Keratinocyte (primary cell): ENCODE results near the gene IL21R. TPM values are rescaled to one million over a fixed set of nuclear protein-coding genes. Genes with fewer than 3 reads are reported as not detected.

Experiments used
- DNase-seq: peaks from one replicate; pipeline ENCODE4 v3.0.0-alpha.2; 2011; ENCODE audit warnings: low read depth, missing footprints, low spot score
- FAIRE-seq: peaks from 2 replicates; lab custom pipeline; 2011; peaks lifted over from hg19 to GRCh38; lab: Jason Lieb, UNC
- H2AFZ ChIP-seq: 2 replicates; pipeline ENCODE4 v1.6.0; 2012; ENCODE audit warnings: low read length, control low read depth, inconsistent platforms; ENCODE audit not compliant: control insufficient read depth
- H3K27ac ChIP-seq: 2 replicates; pipeline ENCODE4 v1.5.1; 2011; ENCODE audit warnings: low read length; ENCODE audit not compliant: control insufficient read depth, insufficient read depth
- H3K27me3 ChIP-seq: 3 replicates; pipeline ENCODE4 v1.6.0; 2011; ENCODE audit warnings: low read length; ENCODE audit not compliant: control insufficient read depth, insufficient read depth; ENCODE audit errors: extremely low read depth
- H3K36me3 ChIP-seq, 2 experiments: 2 replicates in 1 of 2; 3 replicates in 1 of 2; pipeline ENCODE4 v1.5.1; 2011; ENCODE audit warnings: low read length in 2 of 2, mild to moderate bottlenecking in 1 of 2; ENCODE audit not compliant: control insufficient read depth in 2 of 2, insufficient read depth in 2 of 2; ENCODE audit errors: extremely low read depth in 1 of 2
- H3K4me1 ChIP-seq: 3 replicates; pipeline ENCODE4 v1.5.1; 2011; ENCODE audit warnings: low read length; ENCODE audit not compliant: control insufficient read depth, insufficient read depth; ENCODE audit errors: extremely low read depth
- H3K4me2 ChIP-seq: 3 replicates; pipeline ENCODE4 v1.6.0; 2011; ENCODE audit warnings: low read depth, low read length; ENCODE audit not compliant: control insufficient read depth, insufficient read depth; ENCODE audit errors: extremely low read depth
- H3K4me3 ChIP-seq, 3 experiments: fragments of 200-600 bp in 1 of 3; sonication (generic) in 1 of 3; 2 replicates in 2 of 3; 3 replicates in 1 of 3; pipeline ENCODE4 v1.5.1; 2011 to 2016; ENCODE audit warnings: low read length in 3 of 3, mild to moderate bottlenecking in 3 of 3, control low read depth in 2 of 3, inconsistent platforms in 1 of 3, low read depth in 1 of 3, mixed read lengths in 1 of 3, mixed run types in 1 of 3, moderate library complexity in 1 of 3; ENCODE audit not compliant: control insufficient read depth in 2 of 3, insufficient read depth in 2 of 3; ENCODE audit errors: extremely low read depth in 1 of 3
- H3K79me2 ChIP-seq: 2 replicates; pipeline ENCODE4 v1.6.0; 2012; ENCODE audit warnings: low read length; ENCODE audit not compliant: control insufficient read depth, insufficient read depth
- H3K9ac ChIP-seq: 3 replicates; pipeline ENCODE4 v1.6.0; 2011; ENCODE audit warnings: low read length; ENCODE audit not compliant: control insufficient read depth, insufficient read depth; ENCODE audit errors: extremely low read depth
- H3K9me1 ChIP-seq: 3 replicates; pipeline ENCODE4 v1.6.0; 2011; ENCODE audit warnings: low read length; ENCODE audit not compliant: control insufficient read depth, insufficient read depth; ENCODE audit errors: extremely low read depth
- H3K9me3 ChIP-seq: 2 replicates; pipeline ENCODE4 v1.5.1; 2012; ENCODE audit warnings: low read depth, low read length; ENCODE audit not compliant: control insufficient read depth
- H4K20me1 ChIP-seq: 3 replicates; pipeline ENCODE4 v1.6.0; 2011; ENCODE audit warnings: low read length; ENCODE audit not compliant: control insufficient read depth, insufficient read depth; ENCODE audit errors: extremely low read depth
- CTCF ChIP-seq, 3 experiments: IDR thresholded peaks in 1 of 3; conservative IDR thresholded peaks in 1 of 3; optimal IDR thresholded peaks in 1 of 3; 2 replicates in 2 of 3; 3 replicates in 1 of 3; pipeline versions ENCODE3 to v1.5.1; 2011; ENCODE audit warnings: low read length in 3 of 3, mild to moderate bottlenecking in 3 of 3, moderate library complexity in 2 of 3, control low read depth in 1 of 3, inconsistent platforms in 1 of 3; ENCODE audit not compliant: insufficient read depth in 2 of 3; ENCODE audit errors: extremely low read depth in 1 of 3
- EZH2 ChIP-seq: IDR thresholded peaks from one replicate; pipeline ENCODE4 v1.6.1; 2012; ENCODE audit warnings: inconsistent platforms, mild to moderate bottlenecking, low read length, moderate library complexity
- dilution Hi-C: fragments of 300-500 bp; cut with MboI; formaldehyde crosslinking; loops from one replicate; pipeline ENCODE4 v1.7.0; 2020; ENCODE audit warnings: low sequenced_read_pairs; ENCODE audit not compliant: extremely low pct_ligation_motif_present
- polyA plus RNA-seq, 5 experiments: library from polyadenylated mRNA; depleted of rRNA in 3 of 5; stranded (reverse) in 3 of 5; stranded (forward) in 1 of 5; unstranded in 1 of 5; fragments of >200 nt; gene quantifications; 1 replicate in 1 of 5; 2 replicates in 3 of 5; 3 replicates in 1 of 5; pipeline versions ENCODE4 v1.2.1 to v1.2.3, GENCODE V29; 2011 to 2012; ENCODE audit warnings: missing spikeins in 2 of 5, low read depth in 1 of 5, low replicate concordance in 1 of 5

IL21R gene
- polyA plus RNA-seq, 1 donor (not counting 4 experiments of a cell fraction or from before 2014, with no cell fraction given): 0.12 TPM

DNA sequence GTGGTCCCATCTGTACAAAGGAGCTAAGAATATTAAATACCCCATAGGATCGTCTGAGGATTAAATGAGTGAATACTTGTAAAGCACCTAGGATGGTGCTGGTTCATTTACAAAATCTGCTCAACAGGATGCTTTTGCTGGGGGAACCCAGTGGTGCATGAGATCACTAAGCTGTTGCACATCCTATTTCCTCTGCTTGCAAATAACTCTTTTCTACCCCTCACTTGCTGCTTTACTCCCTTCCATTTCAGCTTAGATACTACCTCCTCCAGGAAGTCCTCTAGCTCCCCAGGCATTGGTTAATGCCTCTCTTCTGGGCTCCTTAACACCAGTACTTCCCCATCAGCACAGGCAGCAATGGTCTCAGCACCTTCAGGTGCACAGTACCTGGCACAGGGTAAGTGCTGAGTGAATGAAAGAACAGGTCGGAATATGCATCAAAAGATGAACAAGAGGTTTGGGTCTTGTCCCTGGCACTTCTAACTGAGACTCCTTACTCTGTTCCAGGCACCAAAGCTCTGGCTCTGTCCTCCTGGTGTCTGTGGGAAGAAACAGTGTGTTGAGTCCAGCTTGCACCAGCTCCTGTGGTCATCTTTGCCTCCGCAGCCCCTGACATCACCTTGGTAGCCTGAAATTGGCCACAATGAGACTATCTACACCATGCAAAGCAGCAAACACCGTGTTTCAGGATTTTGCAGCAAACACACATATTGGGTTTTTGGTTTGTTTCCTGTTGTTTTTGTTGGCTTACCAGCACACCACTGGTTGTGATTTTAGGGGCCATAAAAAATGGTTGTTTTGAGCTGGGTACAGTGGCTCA, 24.1 kb upstream of the IL21R start:
- no peaks in the 10 kb centered on the region for H3K36me3 ChIP-seq
- H3K9me1 ChIP-seq: no peaks in the 10 kb centered on the region
- no peaks in the 10 kb centered on the region for H3K4me1 ChIP-seq
- no peak overlapping the region for H3K4me2 ChIP-seq
- no peak overlapping the region for H2AFZ ChIP-seq
- no peaks in the 10 kb centered on the region for H3K9me3 ChIP-seq
- no peak overlapping the region for H3K27ac ChIP-seq
- no peaks in the 10 kb centered on the region for H3K27me3 ChIP-seq
- no peaks in the 10 kb centered on the region for H4K20me1 ChIP-seq
- no peak overlapping the region for H3K4me3 ChIP-seq
- dilution Hi-C loops: no loop called here
- no peak for FAIRE-seq
- H3K79me2 ChIP-seq: no peaks in the 10 kb centered on the region
- no peak overlapping the region for H3K9ac ChIP-seq
- DNase-seq: no peak
- TF ChIP-seq EZH2 (no peak), CTCF (optimal IDR thresholded peaks at IDR 0.05 in 1 of 3, IDR thresholded peaks at IDR 0.05 in 1 of 3, conservative IDR thresholded peaks at IDR 0.05 in 1 of 3; ENCODE audit: extremely low read depth in 1 of 3, insufficient read depth in 2 of 3, low read length in 3 of 3) (no peak)

- H2AFZ ChIP-seq: no peak overlapping the region
Measured at GRCh38 chr16:27378871-27379481, 23.0 kb upstream of the IL21R start.

More at GRCh38 chr16:27378871-27379481, 23.0 kb upstream of the IL21R start:
- FAIRE-seq: no peak
- DNase-seq: no peak
- Histone ChIP-seq H3K27ac (no peak overlapping the region), H3K4me3 (no peak overlapping the region), H3K4me2 (no peak overlapping the region), H3K9me1 (no peaks in the 10 kb centered on the region), H3K79me2 (no peaks in the 10 kb centered on the region), H3K27me3 (no peaks in the 10 kb centered on the region), H3K9ac (no peak overlapping the region), H3K36me3 (no peaks in the 10 kb centered on the region), H3K4me1 (no peaks in the 10 kb centered on the region), H3K9me3 (no peaks in the 10 kb centered on the region), H4K20me1 (no peaks in the 10 kb centered on the region)
- TF ChIP-seq CTCF (optimal IDR thresholded peaks at IDR 0.05 in 1 of 3, IDR thresholded peaks at IDR 0.05 in 1 of 3, conservative IDR thresholded peaks at IDR 0.05 in 1 of 3; ENCODE audit: extremely low read depth in 1 of 3, insufficient read depth in 2 of 3, low read length in 3 of 3) (no peak), EZH2 (no peak)
- dilution Hi-C loops: no loop called here
